Activated CD8-positive, alpha-beta memory T cell treated with anti-CD3 and anti-CD28 coated beads, Interleukin-2, amount 50 U/mL, for 24 hours (primary cell): Measurements from ENCODE around the gene SAP30BP.
"Not testable (repeated sequence)": the region's sequence is repeated elsewhere in the genome, so short reads cannot be mapped to it uniquely, and the experiment has no call there.

Source experiments
- DNase-seq: peaks from one replicate; pipeline ENCODE4 v3.0.0-alpha.2; 2020; ENCODE audit errors: extremely low read depth

Gene SAP30BP

DNA sequence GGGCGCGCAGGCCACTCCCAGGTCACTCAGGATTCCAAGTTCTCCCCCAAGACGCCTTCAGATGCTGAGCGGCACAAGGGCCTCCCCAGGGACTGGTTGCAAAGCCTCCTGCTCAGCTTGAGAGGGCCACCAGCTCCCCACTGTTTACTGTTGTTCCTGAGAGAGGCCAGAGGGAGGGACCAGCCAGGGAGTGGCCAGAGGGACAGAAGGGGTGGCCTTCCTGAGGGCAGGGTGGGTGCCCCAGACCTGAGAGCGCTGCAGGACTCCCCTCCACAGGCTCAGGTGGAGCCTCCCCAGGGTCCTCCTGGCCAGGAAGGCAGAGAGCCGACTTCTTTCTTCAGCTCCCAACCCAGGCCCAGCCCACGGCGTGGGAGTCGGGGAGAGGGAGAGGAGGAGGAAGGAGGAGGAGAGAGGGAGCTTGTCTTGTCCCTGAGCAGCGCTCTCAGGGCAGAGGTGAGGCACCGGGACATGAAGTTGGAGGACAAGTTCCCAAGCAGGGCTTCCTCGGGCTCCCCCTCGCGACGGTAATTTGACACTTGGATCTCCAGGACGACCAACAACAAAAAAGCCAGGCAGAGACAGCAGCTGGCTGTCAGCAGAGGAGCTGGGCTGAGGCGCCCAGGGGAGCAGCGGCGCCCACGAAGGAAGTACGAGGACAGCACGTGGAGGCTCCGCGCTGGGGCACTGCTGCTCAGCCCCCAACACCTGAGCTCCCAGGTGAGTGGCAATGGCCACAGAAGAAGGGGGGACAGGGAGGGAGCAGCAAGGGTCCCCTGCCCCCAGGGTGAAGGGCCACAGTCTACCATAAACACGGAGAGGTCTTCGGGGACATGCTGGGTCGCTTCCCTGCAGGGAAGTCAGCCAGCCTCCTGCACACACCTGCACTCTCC is 33.4 kb upstream of the SAP30BP start:
- DNase-seq, result no peak

DNA sequence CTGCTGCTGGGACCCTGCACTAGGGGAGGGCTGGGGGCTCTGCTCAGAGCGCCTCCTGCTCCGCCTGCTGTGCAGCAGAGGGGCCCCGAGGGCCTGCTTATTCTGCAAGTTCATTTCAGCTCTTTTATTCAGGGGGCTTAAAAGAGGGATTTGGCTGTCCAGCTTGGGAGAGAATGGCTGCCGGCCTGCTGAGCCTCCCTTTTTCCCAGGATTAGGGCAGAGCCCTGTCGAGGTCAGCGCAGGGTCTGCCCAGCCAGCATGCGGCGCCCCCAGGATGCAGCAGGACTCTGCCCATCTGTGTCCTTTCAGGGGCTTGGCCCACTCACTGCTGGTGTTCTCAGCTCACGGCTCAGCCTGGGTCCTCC is 32.8 kb upstream of the SAP30BP start:
- DNase-seq, result no peak

DNA sequence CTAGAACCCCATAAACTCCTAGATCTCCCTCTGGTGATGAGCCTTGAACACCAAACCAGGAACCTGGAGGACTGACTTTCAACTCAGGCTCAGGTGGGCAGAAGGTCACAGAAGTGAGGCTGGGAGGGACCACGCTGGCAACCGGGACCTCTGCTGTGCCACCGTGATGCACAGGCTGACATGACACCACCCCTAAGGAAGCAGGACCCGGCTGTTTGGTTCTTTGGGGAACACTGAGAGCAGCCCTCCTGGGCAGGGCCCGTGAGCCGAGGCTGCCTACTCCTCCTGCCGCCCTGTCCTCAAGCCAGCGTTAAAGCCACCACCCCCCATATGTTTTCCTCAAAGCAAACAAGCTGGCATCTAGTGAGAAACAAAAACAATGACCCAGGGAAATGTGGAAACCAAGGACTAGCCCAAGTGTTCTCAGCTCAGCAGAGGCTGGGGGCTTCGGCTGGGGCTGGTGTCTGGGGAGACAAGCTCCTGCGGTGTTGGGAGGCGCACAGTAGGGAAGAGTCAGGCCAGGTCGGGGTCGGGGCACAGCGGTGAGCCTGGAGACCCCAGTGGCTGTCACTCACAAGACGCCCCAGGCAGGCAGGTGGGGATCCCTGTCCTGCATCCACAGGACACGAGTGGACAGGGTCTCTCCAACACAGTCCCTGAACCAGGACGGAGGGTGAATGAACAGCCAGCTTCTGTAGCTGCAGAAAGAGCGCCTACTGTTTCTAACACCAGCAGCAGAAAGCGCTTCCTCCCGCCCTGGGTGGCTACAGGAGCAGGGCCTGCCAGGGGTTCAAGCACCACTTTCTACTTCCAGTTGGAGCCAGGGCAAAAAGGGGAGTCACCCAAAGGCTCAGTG is 32.2 kb upstream of the SAP30BP start:
- no peak for DNase-seq

DNA sequence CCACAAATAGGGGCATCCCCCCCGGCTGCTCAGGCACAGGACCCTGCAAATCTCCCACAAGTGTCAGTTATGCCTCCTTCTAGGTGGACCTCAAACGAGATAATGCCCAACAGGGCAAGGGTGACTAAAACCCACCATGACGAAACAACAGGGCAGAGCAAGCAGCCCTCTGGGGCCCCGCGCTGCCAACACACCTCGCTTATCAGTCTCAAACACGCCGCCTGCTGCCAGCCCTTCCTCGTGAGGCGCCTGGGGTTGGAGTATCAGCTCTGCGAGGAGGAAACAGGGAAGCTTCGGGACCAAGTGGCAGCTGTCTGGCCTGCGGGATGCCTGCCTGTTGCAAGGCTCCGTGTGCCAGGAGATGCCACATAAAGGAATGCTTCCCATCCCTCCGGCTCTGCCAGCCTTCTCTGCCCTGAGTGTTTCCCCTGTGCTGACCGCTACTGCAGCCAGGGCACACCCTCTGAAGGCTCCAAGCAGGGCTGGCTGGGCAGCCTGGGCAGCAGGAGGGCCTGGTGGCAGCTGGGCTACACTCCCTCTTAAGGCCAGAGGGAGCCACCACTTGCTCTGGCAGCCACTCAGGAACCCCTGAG is 31.4 kb upstream of the SAP30BP start:
- DNase-seq, result no peak

GRCh38 chr17:75636381-75637142 is 30.6 kb upstream of the SAP30BP start:
- no peak for DNase-seq

GRCh38 chr17:75637143-75637538 is 30.0 kb upstream of the SAP30BP start:
- DNase-seq, result no peak

- no peak for DNase-seq
Observed at GRCh38 chr17:75637551-75637950, 29.6 kb upstream of the SAP30BP start.

- not testable (repeated sequence) for DNase-seq
Observed at GRCh38 chr17:75638039-75638438, 29.1 kb upstream of the SAP30BP start.

GRCh38 chr17:75638893-75639292 is 28.2 kb upstream of the SAP30BP start:
- no peak for DNase-seq

DNA sequence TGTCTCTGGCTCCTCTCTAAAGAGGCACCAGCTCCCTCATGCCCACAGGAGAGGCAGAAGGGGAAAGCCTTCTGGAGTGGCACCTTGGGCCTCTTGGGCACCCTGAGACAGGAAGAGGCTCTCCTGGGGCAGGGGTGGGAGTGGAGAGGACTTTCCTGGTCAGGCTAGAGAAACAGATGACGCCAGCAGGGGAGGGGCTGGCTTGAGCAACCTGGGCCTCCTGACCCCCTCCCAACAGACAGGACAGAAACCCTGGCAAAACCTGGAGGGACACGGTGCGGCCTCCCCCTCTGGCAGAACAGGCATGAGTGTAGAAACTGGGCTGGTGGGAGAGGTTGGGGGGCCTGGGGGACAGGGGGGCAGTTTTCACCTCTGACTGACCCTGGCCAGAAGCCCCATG is 27.8 kb upstream of the SAP30BP start:
- no peak for DNase-seq

DNA sequence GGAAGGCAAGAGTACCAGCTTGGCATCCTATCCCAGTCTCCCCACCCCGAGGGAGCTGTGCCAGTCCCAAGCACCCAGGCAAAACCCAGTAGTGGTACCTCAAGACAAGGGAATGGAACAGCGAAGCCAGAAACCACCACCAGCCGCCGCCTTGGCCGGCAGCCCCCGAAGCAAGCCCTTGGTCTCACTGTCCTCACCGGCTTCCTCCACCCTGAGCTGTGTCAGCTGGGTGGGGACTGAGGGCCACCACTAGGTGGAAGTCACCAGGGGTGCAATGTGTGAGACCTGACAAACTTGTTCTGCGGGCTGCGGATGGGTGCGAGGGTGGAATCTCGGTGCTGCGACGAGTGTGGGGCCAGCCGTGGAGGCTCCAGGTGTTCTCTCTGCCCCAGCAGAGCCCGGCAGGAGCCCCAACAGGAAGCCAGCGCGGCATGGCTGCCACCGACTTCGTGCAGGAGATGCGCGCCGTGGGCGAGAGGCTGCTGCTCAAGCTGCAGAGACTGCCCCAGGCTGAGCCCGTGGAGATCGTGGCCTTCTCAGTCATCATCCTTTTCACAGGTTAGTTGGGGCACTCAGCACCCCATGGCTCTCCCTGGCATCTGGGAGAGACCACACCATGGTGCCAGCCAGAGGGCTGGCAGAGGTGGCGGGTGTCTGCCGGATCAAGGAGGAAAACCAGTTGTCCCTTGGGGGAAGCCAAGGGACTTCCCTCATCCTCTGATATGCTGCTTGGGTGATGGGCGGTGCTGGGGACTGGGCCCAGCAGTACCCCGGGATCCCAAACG is 27.2 kb upstream of the SAP30BP start:
- no peak for DNase-seq

DNA sequence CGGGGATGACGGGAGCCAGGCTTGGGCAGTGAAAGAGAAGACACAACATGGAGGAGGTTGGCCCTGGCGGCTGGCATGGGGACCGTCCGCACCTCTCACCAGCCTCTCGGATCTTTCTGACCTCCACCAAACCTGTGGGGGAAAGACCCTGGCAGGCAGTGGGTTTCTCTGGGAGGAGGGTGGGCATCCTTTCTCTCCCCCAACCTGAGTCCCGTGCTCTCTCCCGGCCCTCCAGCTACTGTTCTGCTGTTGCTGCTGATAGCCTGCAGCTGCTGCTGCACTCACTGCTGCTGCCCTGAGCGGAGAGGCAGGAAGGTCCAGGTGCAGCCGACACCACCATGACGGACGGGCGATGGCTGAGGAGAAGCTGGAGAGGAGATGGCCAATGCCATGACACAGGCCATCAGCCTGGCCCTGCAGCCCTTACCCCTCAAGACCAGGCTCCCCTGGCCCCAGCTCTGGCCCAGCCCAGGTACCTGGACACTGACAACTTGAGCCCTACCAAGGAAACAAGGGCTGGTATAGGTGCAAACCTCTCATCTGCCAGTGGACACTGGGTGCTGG is 26.5 kb upstream of the SAP30BP start:
- DNase-seq, result no peak

DNA sequence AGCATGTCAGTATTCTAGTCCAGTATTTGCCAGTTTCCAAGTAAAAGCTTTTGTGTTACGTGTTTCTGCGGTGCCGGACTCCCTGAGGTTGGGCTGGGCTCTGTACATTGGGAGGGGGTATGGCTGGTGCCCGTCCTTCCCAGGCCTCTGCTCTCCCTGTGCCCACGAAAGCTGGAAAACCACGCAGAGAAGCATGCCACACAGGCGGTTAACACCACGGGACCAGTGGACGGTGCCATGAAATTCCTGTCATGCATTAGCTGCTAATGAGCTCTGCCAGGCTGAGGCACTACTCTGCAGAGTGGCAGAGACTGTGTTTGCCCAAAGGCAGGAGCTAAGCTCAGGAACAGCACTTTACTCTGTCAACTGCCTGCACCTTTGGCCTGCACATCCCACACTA is 25.8 kb upstream of the SAP30BP start:
- no peak for DNase-seq

GRCh38 chr17:75642182-75642783 is 24.9 kb upstream of the SAP30BP start:
- DNase-seq, result no peak

DNA sequence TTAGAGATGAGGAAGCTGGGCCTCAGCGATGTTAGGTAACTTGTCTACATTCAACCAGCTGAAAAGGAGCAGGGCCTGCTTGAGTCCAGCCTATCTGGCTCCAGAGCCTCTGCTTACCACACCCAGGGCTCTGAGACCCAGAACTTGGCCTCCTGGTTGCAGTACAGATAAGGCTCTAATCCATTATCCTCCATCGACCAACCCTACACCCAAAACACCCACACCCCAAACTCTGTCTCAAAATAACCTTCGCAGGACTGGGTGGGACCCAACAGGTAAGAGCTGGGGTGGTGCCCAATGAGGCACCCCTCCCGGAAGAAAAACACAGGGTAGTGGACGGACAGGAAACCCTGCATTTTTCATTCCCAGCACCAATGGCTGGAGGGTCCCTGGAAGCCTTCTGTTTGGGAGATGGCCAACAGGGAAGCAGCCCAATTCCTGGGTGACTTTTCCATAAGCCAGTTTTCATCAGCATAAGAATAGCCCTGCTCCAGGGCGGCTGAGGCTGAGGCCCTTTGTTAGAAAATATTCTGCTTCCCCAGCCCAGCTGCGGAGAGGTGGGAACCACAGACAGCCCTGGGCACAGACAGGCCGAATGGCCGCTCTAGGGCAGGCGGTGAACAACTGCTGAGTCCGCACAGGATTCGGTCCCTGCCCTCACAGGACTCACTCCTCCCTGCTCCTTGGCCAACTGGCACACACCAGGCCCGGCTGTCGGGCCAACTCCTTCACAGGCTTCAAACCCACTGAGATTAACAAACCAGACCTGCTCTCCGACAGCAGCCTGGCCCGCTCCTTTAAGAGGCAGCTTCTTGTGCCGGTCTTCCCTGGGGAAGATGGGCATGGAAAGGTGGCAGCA is 24.1 kb upstream of the SAP30BP start:
- no peak for DNase-seq

- DNase-seq, result no peak
Observed at GRCh38 chr17:75643643-75644017, 23.5 kb upstream of the SAP30BP start.

DNA sequence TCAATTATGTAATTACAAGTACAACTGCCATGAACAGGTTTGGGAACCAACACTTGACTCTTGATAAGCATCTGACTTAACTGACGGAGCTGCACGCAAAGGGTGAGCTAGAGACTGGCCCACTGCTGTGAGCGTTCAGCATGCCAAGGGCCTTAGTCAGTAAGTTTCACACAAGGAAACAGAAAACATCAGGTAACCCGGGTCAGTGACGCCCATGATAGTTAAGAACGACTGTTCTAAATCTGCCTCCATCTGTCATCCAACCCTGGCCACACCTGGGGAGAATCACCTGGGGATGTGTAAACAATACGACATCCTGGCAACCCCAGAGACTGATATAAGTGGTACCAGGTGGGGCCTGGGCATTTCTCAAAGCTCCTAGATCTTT is 21.6 kb upstream of the SAP30BP start:
- no peak for DNase-seq

- no peak for DNase-seq
Observed at GRCh38 chr17:75645889-75646637, 21.1 kb upstream of the SAP30BP start.

DNA sequence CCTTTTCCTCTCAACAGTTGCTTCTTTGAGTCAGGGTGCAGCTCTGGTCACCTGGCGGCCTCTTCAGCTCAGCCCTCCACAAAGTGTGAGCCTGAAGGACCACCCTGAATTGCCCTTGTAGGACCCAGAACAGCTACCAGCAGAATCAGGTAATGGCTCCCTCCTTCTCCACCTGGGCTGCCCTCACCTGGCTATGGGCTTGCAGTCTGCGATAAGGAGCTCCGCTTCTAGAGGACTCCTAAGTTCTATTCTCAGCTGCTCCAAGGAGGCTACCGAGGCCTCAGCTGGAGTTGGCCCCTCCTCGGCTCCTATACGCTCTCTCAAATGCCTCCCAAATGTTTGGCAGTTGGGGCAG is 20.5 kb upstream of the SAP30BP start:
- no peak for DNase-seq
